Lung (tissue), 12 donors: ENCODE data around the gene ARHGEF7. TPM values are rescaled to one million over a fixed set of nuclear protein-coding genes. Genes with fewer than 3 reads are reported as not detected.

Experiments used
- ATAC-seq: fragments of 200-7000 bp; cut with Tn5 transposase; one replicate; pipeline ENCODE4 v1.9.1; 2020; ENCODE audit warnings: moderate number of reproducible peaks; ENCODE audit not compliant: insufficient read depth, low FRiP score
- DNase-seq, 3 donors: peaks; one replicate each; pipeline ENCODE4 v3.0.0-alpha.2; 2013 to 2017
- H3K27ac ChIP-seq, 2 donors: one replicate each; pipeline ENCODE4 v1.5.1; 2013; ENCODE audit warnings: mild to moderate bottlenecking in 2 of 2, moderate library complexity in 2 of 2, control low read depth in 1 of 2, inconsistent platforms in 1 of 2, low read depth in 1 of 2, low read length in 1 of 2
- H3K27me3 ChIP-seq, 3 donors: one replicate each; pipeline ENCODE4 v1.5.1; 2013; ENCODE audit warnings: low read length in 2 of 3; ENCODE audit not compliant: control insufficient read depth in 3 of 3, insufficient read depth in 3 of 3
- H3K36me3 ChIP-seq, 4 donors: one replicate each; pipeline ENCODE4 v1.5.1; 2013; ENCODE audit warnings: low read length in 4 of 4, mild to moderate bottlenecking in 1 of 4, moderate library complexity in 1 of 4; ENCODE audit not compliant: control insufficient read depth in 4 of 4, insufficient read depth in 4 of 4
- H3K4me1 ChIP-seq, 5 donors: one replicate each; pipeline ENCODE4 v1.5.1; 2013; ENCODE audit warnings: low read length in 5 of 5, mild to moderate bottlenecking in 2 of 5, moderate library complexity in 1 of 5; ENCODE audit not compliant: control insufficient read depth in 5 of 5, insufficient read depth in 5 of 5
- H3K4me3 ChIP-seq: one replicate; pipeline ENCODE4 v1.5.1; 2013; ENCODE audit warnings: mild to moderate bottlenecking, control low read depth, moderate library complexity
- H3K9ac ChIP-seq, 2 donors: one replicate each; pipeline ENCODE4 v1.5.1; 2013; ENCODE audit warnings: low read length in 2 of 2, control low read depth in 1 of 2; ENCODE audit not compliant: insufficient read depth in 1 of 2
- H3K9me3 ChIP-seq, 4 donors: one replicate each; pipeline ENCODE4 v1.5.1; 2013; ENCODE audit warnings: low read length in 3 of 4, mild to moderate bottlenecking in 1 of 4, moderate library complexity in 1 of 4; ENCODE audit not compliant: control insufficient read depth in 4 of 4, insufficient read depth in 3 of 4
- WGBS, 2 donors: extraction: QIAGEN DNeasy Blood & Tissue Kit; methylation state at CpG; one replicate each; pipeline ENCODE4 v1.1.7; 2013; 5-methylcytosine and 5-hydroxymethylcytosine counted together
- polyA plus RNA-seq, 2 donors: library from polyadenylated mRNA; stranded (reverse); fragments of 200-250 nt; gene quantifications; one replicate each; pipeline ENCODE4 v1.2.1, GENCODE V29; 2013
- total RNA-seq, 2 donors: library from RNA; depleted of rRNA in 1 of 2; stranded (reverse); fragments of >200 nt in 1 of 2; gene quantifications; one replicate each; pipeline ENCODE4 v1.2.1, GENCODE V29; 2014 to 2021
- TF ChIP-seq, protein P1 (sequence below): IDR thresholded peaks from 2 replicates; pipeline ENCODE4 v1.5.1; 2012; ENCODE audit warnings: mild to moderate bottlenecking; ENCODE audit errors: control extremely low read depth, extremely low read depth
- donor health status: control.
- donor health status: control.
- donor health status: Bipolar disorder and iron deficiency.
- donor health status: healthy.
- donor health status: DM: yes; HTN: yes; CAD: no.

Gene ARHGEF7
- total and polyA plus RNA-seq, 4 donors = 20.9 to 143 (median 37.8) TPM

DNA sequence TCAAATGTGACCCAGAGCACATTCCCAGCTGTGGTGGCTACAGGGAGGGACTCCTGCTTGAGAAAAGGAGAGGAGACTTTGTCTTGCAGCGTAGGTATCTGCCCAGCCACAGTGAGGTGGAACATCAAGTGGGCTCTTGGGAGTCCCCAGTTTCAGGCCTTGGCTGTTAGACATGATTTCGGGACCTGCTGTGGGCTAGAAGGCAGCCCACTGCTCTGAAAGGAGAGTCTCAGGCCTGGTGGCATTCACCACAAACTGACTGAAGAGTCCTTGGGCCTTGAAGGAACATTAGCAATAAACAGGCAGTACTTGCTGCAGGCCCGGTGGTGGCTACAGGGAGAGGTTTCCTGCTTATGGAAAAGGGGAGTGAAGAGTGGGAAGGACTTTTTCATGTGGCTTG, 143.5 kb downstream of the ARHGEF7 start:
- WGBS, 2 donors = 97 to 100% methylated on average over 3 of the region's 3 CpGs
- DNase-seq (no peak), ATAC-seq (no peak)
- H3K4me1 ChIP-seq = peaks cover 0 to 3% (median 0%) of the 10 kb centered on the region in 5 donors
- no peak overlapping the region for H3K4me3 ChIP-seq
- H3K27me3 ChIP-seq = no peaks in the 10 kb centered on the region
- H3K9ac ChIP-seq = no peak overlapping the region
- peaks cover 0 to 13% (median under 1%) of the 10 kb centered on the region in 4 donors for H3K9me3 ChIP-seq
- TF ChIP-seq, protein P1, sequence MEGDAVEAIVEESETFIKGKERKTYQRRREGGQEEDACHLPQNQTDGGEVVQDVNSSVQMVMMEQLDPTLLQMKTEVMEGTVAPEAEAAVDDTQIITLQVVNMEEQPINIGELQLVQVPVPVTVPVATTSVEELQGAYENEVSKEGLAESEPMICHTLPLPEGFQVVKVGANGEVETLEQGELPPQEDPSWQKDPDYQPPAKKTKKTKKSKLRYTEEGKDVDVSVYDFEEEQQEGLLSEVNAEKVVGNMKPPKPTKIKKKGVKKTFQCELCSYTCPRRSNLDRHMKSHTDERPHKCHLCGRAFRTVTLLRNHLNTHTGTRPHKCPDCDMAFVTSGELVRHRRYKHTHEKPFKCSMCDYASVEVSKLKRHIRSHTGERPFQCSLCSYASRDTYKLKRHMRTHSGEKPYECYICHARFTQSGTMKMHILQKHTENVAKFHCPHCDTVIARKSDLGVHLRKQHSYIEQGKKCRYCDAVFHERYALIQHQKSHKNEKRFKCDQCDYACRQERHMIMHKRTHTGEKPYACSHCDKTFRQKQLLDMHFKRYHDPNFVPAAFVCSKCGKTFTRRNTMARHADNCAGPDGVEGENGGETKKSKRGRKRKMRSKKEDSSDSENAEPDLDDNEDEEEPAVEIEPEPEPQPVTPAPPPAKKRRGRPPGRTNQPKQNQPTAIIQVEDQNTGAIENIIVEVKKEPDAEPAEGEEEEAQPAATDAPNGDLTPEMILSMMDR = no peak
- no peak overlapping the region for H3K27ac ChIP-seq
- peaks cover 4 to 27% (median 21%) of the 10 kb centered on the region in 4 donors for H3K36me3 ChIP-seq

DNA sequence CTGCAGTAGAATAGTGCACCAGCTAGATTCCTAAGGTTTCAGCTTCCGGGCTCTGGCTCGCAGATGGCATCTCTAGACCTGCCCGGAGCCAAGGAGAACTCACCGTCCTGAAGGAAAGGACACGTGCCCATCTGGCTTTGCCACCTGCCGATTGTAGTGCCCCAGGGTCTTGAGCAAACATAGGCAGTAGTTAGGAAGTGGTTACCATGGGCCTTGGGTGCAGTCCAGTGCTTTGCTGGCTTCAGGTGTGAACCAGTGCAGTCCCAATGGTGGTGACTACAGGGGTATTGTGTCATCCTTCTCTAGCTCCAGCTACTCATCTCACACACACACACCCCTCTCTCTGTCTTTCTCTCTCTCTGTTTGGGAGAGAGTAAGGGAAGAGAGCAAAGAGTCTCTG, 143.9 kb downstream of the ARHGEF7 start:
- DNase-seq = no peak
- WGBS, 2 donors = 98 to 99% methylated on average over 6 of the region's 6 CpGs
- H3K9me3 ChIP-seq = peaks cover 0 to 13% (median under 1%) of the 10 kb centered on the region in 4 donors
- ATAC-seq = no peak
- no peak overlapping the region for H3K27ac ChIP-seq
- no peak overlapping the region for H3K9ac ChIP-seq
- no peaks in the 10 kb centered on the region for H3K4me1 ChIP-seq
- TF ChIP-seq, protein P1 = no peak
- H3K36me3 ChIP-seq = peaks cover 4 to 23% (median 20%) of the 10 kb centered on the region in 4 donors
- H3K4me3 ChIP-seq = no peak overlapping the region
- H3K27me3 ChIP-seq = no peaks in the 10 kb centered on the region

DNA sequence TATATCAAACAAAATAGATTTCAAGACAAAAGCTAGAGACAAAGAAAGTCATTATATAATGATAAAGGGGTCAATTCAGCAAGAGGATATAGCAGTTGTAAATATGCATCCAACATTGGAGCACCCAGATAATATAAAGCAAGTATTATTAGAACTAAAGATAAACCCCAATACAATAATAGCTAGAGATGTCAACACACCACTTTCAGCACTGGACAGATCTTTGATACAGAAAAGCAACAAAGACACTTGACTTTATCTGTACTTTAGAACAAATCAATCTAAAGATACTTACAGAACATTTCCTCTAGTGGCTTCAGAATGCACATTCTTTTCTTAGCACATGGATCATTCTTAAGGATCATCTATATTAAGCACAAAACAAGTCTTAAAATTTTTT, 146.2 kb downstream of the ARHGEF7 start:
- DNase-seq (no peak), ATAC-seq (no peak)
- H3K27me3 ChIP-seq = no peaks in the 10 kb centered on the region
- TF ChIP-seq, protein P1 = no peak
- no peak overlapping the region for H3K9ac ChIP-seq
- H3K9me3 ChIP-seq = peaks cover 0 to 13% (median under 1%) of the 10 kb centered on the region in 4 donors
- H3K27ac ChIP-seq = no peak overlapping the region
- H3K36me3 ChIP-seq = peaks cover 0 to 23% (median 21%) of the 10 kb centered on the region in 4 donors
- no peaks in the 10 kb centered on the region for H3K4me1 ChIP-seq
- H3K4me3 ChIP-seq = no peak overlapping the region

DNA sequence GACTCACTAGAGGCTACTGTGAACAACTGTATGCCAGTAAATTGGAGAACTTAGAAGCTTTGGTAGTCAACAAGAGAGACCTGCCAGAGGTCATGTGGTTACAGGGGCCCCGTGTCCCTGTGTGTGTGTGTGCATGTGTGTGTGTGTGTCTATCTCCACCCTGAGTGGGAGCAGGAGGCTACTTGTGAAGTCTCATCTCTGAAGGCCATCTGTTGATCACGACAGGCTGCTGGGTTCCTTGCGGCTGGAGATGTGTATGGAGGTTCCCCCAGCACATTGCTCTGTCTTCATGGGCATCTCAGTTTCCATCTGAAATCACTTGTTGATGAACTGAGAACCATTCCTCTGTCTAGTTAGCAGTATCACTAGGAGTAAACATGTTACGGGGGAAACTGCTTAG, 147.2 kb downstream of the ARHGEF7 start:
- TF ChIP-seq, protein P1 = no peak
- H3K27ac ChIP-seq = no peak overlapping the region
- H3K36me3 ChIP-seq = peaks cover 0 to 26% (median 20%) of the 10 kb centered on the region in 4 donors
- DNase-seq = no peak
- no peaks in the 10 kb centered on the region for H3K4me1 ChIP-seq
- no peak overlapping the region for H3K9ac ChIP-seq
- peaks cover 0 to 13% (median under 1%) of the 10 kb centered on the region in 4 donors for H3K9me3 ChIP-seq
- WGBS, 2 donors = 95 to 97% methylated on average over 4 of the region's 4 CpGs
- H3K27me3 ChIP-seq = no peaks in the 10 kb centered on the region
- ATAC-seq = no peak
- H3K4me3 ChIP-seq = no peak overlapping the region
